Upper lobe of left lung (tissue), 6 donors: Measurements from ENCODE around the gene GRIA3. TPM values are rescaled to one million over a fixed set of nuclear protein-coding genes. Genes with fewer than 3 reads are reported as not detected.

Source experiments
- ATAC-seq, 2 donors: fragments of 200-7000 bp; cut with Tn5 transposase; one replicate each; pipeline ENCODE4 v1.9.1; 2022; ENCODE audit warnings: mild to moderate bottlenecking in 2 of 2, moderate library complexity in 2 of 2; ENCODE audit not compliant: low FRiP score in 2 of 2
- DNase-seq, 2 donors: peaks; one replicate each; pipeline ENCODE4 v3.0.0-alpha.2; 2019 to 2020
- H3K27ac ChIP-seq, 4 donors: fragments of 200-600 bp; sonication (generic); one replicate each; pipeline ENCODE4 v1.5.1; 2016 to 2019
- H3K27me3 ChIP-seq, 4 donors: fragments of 200-600 bp; sonication (generic); one replicate each; pipeline ENCODE4 v1.5.1; 2017 to 2019
- H3K36me3 ChIP-seq, 4 donors: fragments of 200-600 bp; sonication (generic); one replicate each; pipeline ENCODE4 v1.5.1; 2016 to 2019
- H3K4me1 ChIP-seq, 4 donors: fragments of 200-600 bp; sonication (generic); one replicate each; pipeline ENCODE4 v1.5.1; 2018 to 2019
- H3K4me3 ChIP-seq, 4 donors: fragments of 200-600 bp; sonication (generic); one replicate each; pipeline ENCODE4 v1.5.1; 2017 to 2019; ENCODE audit warnings: mild to moderate bottlenecking in 2 of 4, moderate library complexity in 1 of 4
- H3K9me3 ChIP-seq, 4 donors: fragments of 200-600 bp; sonication (generic); one replicate each; pipeline ENCODE4 v1.5.1; 2018 to 2019
- EP300 ChIP-seq, 4 donors: sonication (generic); formaldehyde crosslinking; IDR thresholded peaks; one replicate each; pipeline ENCODE4 v1.5.1; 2017; ENCODE audit warnings: antibody characterized with exemption in 4 of 4, control low read depth in 2 of 4
- POLR2A ChIP-seq, 4 donors: fragments of 450-650 bp; IDR thresholded peaks; one replicate each; pipeline ENCODE4 v1.5.1; 2016 to 2017; ENCODE audit warnings: antibody characterized with exemption in 4 of 4, mild to moderate bottlenecking in 2 of 4
- POLR2AphosphoS5 ChIP-seq, 2 donors: sonication (generic); formaldehyde crosslinking; IDR thresholded peaks; one replicate each; pipeline ENCODE4 v1.5.1; 2017; ENCODE audit warnings: antibody characterized with exemption in 2 of 2
- WGBS, 2 donors: methylation state at CpG; one replicate each; pipeline ENCODE4 v1.1.5; 2017 to 2018; 5-methylcytosine and 5-hydroxymethylcytosine counted together
- total RNA-seq, 6 donors: library from RNA; depleted of rRNA in 4 of 6; stranded (reverse); fragments of >200 nt in 4 of 6; gene quantifications; one replicate each; pipeline versions ENCODE4 v1.1.0 to v1.2.1, GENCODE V29; 2016 to 2021
- TF ChIP-seq, protein P1 (sequence below), 6 experiments: fragments of 450-650 bp in 4 of 6; fragments of 200-600 bp in 2 of 6; sonication (generic) in 2 of 6; IDR thresholded peaks; one replicate each; pipeline ENCODE4 v1.5.1; 2016 to 2019; ENCODE audit warnings: antibody characterized with exemption in 6 of 6
- donor health status: DM: no; HTN: no; CAD: no; lungs with moderate emphysema.
- donor health status: DM: no; HTN: yes; CAD: no; lungs with severe emphysema.

GRIA3 gene
- total RNA-seq, 6 donors from 2014 or later = under 0.01 to 0.57 (median 0.29) TPM; not detected in 3

DNA sequence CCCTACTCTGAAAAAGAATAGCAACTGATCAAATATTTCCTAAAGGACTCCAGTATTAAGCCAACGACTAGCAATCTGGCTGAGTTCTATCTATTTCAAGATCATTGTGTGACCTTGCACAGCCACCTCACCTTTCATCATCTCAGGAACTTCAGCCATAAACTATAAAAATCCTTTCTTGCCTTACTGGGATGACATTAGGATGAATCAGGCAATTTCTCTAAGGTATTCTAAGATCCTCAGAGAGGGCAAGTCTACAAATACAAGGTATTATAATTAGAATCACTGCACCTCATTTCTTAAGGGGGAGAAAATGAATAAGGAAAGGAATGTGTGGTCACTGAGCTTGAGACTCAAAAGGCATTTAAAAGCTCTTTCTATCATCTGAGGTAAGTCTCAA is 152.6 kb downstream of the GRIA3 start:
- no peak overlapping the region for H3K27ac ChIP-seq
- no peak for ATAC-seq
- H3K4me3 ChIP-seq = no peak overlapping the region
- 54 to 100% methylated on average over 1 of the region's 1 CpG for WGBS, 2 donors
- TF ChIP-seq POLR2AphosphoS5 (IDR thresholded peaks at IDR 0.05) (no peak), EP300 (IDR thresholded peaks at IDR 0.05) (no peak), POLR2A (IDR thresholded peaks at IDR 0.05) (no peak)
- TF ChIP-seq, protein P1, sequence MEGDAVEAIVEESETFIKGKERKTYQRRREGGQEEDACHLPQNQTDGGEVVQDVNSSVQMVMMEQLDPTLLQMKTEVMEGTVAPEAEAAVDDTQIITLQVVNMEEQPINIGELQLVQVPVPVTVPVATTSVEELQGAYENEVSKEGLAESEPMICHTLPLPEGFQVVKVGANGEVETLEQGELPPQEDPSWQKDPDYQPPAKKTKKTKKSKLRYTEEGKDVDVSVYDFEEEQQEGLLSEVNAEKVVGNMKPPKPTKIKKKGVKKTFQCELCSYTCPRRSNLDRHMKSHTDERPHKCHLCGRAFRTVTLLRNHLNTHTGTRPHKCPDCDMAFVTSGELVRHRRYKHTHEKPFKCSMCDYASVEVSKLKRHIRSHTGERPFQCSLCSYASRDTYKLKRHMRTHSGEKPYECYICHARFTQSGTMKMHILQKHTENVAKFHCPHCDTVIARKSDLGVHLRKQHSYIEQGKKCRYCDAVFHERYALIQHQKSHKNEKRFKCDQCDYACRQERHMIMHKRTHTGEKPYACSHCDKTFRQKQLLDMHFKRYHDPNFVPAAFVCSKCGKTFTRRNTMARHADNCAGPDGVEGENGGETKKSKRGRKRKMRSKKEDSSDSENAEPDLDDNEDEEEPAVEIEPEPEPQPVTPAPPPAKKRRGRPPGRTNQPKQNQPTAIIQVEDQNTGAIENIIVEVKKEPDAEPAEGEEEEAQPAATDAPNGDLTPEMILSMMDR (IDR thresholded peaks at IDR 0.05) = no peak
- H3K4me1 ChIP-seq = no peaks in the 10 kb centered on the region
- H3K36me3 ChIP-seq = no peaks in the 10 kb centered on the region
- no peaks in the 10 kb centered on the region for H3K9me3 ChIP-seq
- no peak for DNase-seq
- H3K27me3 ChIP-seq = no peaks in the 10 kb centered on the region

DNA sequence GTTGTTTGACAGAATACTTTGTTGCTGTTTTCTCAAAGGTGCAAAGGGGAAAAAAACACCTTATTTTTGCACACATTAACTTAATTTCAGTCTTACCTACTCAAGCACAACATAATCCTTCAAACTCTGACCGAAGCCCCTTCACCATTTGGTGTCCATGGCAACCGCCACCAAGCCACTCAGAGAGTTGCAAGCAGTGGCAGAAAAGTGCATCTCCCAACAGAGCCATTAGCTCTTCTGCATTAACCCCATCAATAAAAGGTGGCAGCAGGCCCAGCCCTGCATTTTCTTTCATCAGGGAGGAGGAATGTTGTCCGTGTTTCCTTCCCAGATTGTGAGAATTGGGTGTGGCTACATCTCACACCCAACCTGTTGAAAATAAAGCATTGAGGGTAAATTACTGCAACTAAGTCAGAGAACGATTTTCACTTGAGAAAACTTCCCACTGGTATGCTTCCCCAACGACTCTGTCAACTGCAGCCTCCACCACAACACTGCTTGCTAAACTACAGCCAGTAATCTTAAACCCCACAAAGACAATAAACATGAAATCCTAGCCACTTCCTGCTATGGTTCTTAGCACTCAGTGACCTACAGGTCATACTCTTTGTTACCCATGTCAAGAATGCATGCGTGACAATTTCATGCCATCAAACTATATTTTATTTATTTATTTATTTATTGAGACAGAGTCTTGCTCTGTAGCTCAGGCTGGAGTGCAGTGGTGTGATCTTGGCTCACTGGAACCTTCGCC is 154.0 kb downstream of the GRIA3 start:
- no peak overlapping the region for H3K4me3 ChIP-seq
- WGBS, 2 donors = 52 to 53% methylated on average over 7 of the region's 7 CpGs
- no peaks in the 10 kb centered on the region for H3K27me3 ChIP-seq
- no peaks in the 10 kb centered on the region for H3K9me3 ChIP-seq
- DNase-seq = no peak
- TF ChIP-seq, protein P1 (IDR thresholded peaks at IDR 0.05) = no peak
- no peak for TF ChIP-seq EP300 (IDR thresholded peaks at IDR 0.05)
- TF ChIP-seq POLR2AphosphoS5 (IDR thresholded peaks at IDR 0.05) = no peak
- TF ChIP-seq POLR2A (IDR thresholded peaks at IDR 0.05) = no peak
- no peak overlapping the region for H3K27ac ChIP-seq
- ATAC-seq = no peak
- H3K36me3 ChIP-seq = no peaks in the 10 kb centered on the region
- H3K4me1 ChIP-seq = no peaks in the 10 kb centered on the region

DNA sequence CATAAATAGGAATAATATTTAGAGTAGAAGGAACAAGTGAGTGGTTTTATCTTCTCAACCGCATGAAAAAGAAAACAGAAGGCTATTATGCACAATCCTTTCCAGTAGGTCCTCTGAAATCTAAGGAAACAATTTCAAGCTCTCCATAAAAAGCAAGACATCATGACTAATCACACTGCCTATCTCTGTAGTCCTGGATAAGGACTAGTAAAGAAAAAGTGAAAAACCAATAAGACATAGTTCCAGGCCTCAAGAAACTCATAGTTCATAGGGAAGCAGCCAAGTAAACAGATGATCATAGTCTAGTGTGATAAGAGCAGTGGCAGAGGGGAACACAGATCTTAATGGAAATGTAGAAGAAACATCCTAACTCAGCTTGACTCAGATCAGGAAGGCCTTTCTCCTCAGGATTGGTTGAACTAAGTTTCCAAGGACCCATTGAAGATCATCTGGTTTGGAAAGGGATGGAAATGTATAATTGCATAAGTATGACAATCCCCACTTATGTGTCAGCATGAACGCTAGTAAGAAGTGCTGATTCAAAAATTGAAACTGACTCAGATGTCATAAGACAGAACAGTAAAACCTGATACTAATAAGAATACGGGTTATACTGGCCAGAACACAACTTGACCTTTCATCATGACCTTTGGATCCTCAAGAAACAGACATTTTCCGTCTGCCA is 155.3 kb downstream of the GRIA3 start:
- TF ChIP-seq POLR2A (IDR thresholded peaks at IDR 0.05) = no peak
- no peak for TF ChIP-seq POLR2AphosphoS5 (IDR thresholded peaks at IDR 0.05)
- TF ChIP-seq EP300 (IDR thresholded peaks at IDR 0.05) = no peak
- H3K27ac ChIP-seq = no peak overlapping the region
- H3K36me3 ChIP-seq = no peaks in the 10 kb centered on the region
- DNase-seq (no peak), ATAC-seq (no peak)
- WGBS, 2 donors = 62 to 83% methylated on average over 4 of the region's 4 CpGs
- no peak overlapping the region for H3K4me3 ChIP-seq
- no peaks in the 10 kb centered on the region for H3K9me3 ChIP-seq
- no peaks in the 10 kb centered on the region for H3K27me3 ChIP-seq
- no peaks in the 10 kb centered on the region for H3K4me1 ChIP-seq

DNA sequence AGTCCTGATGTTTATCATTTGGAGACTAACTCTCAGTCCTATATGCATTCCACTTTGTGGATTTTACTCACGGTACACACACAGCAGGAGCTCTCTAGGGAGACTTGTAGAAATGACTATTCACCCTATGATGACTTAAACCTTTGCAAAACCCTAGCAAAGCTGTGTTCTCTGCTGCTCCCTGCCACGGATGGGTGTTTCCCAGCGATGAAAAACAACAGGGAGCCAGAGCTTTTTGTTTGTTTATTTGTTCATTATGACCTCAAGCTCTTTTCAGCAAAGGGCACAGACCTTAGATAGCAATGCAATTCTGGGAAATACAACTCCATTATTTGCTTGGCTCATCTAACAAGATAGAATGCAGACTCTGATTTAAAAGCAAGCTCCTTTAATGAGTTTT is 156.6 kb downstream of the GRIA3 start:
- H3K4me3 ChIP-seq = no peak overlapping the region
- no peaks in the 10 kb centered on the region for H3K36me3 ChIP-seq
- 32 to 41% methylated on average over 3 of the region's 3 CpGs for WGBS, 2 donors
- no peak overlapping the region for H3K27ac ChIP-seq
- ATAC-seq = no peak
- no peaks in the 10 kb centered on the region for H3K9me3 ChIP-seq
- no peak for DNase-seq
- H3K4me1 ChIP-seq = no peaks in the 10 kb centered on the region
- H3K27me3 ChIP-seq = no peaks in the 10 kb centered on the region
- TF ChIP-seq, protein P1 (IDR thresholded peaks at IDR 0.05) = no peak
- TF ChIP-seq POLR2A (IDR thresholded peaks at IDR 0.05) (no peak), POLR2AphosphoS5 (IDR thresholded peaks at IDR 0.05) (no peak), EP300 (IDR thresholded peaks at IDR 0.05) (no peak)

DNA sequence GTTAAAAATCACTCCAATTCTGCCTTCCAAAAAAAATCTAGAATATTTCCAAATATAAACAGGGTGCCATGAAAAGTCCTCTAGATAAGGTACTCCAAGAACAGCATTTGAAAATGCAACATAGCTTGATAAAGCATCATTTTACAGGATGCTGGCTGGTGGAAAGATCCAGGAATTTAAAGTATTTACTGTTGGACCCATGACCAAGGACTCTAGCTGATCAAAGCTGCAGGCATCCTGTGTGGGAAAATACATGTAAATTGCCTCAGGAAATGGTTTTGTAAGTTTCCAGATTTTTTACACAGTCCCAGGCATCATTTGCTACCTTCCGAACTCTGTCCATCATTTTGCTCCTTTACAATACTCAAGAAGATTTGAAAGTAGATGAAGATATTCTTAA is 164.4 kb downstream of the GRIA3 start:
- DNase-seq (no peak), ATAC-seq (no peak)
- Histone ChIP-seq H3K27me3 (no peaks in the 10 kb centered on the region), H3K4me3 (no peak overlapping the region), H3K4me1 (no peaks in the 10 kb centered on the region), H3K9me3 (no peaks in the 10 kb centered on the region), H3K27ac (no peak overlapping the region), H3K36me3 (no peaks in the 10 kb centered on the region)
- WGBS, 2 donors = 82 to 89% methylated on average over 1 of the region's 1 CpG
- TF ChIP-seq POLR2AphosphoS5 (IDR thresholded peaks at IDR 0.05) = no peak
- TF ChIP-seq, protein P1 (IDR thresholded peaks at IDR 0.05) = no peak
- TF ChIP-seq EP300 (IDR thresholded peaks at IDR 0.05) = no peak
